HG03442 (cell line): ENCODE measurements around the gene NAV3.

Source experiments
- ATAC-seq: cut with Tn5 transposase; IDR thresholded peaks from one replicate; pipeline ENCODE4 v1.9.1; 2021; ENCODE audit warnings: mild to moderate bottlenecking, moderate library complexity; ENCODE audit not compliant: unreplicated experiment

The NAV3 gene, protein sequence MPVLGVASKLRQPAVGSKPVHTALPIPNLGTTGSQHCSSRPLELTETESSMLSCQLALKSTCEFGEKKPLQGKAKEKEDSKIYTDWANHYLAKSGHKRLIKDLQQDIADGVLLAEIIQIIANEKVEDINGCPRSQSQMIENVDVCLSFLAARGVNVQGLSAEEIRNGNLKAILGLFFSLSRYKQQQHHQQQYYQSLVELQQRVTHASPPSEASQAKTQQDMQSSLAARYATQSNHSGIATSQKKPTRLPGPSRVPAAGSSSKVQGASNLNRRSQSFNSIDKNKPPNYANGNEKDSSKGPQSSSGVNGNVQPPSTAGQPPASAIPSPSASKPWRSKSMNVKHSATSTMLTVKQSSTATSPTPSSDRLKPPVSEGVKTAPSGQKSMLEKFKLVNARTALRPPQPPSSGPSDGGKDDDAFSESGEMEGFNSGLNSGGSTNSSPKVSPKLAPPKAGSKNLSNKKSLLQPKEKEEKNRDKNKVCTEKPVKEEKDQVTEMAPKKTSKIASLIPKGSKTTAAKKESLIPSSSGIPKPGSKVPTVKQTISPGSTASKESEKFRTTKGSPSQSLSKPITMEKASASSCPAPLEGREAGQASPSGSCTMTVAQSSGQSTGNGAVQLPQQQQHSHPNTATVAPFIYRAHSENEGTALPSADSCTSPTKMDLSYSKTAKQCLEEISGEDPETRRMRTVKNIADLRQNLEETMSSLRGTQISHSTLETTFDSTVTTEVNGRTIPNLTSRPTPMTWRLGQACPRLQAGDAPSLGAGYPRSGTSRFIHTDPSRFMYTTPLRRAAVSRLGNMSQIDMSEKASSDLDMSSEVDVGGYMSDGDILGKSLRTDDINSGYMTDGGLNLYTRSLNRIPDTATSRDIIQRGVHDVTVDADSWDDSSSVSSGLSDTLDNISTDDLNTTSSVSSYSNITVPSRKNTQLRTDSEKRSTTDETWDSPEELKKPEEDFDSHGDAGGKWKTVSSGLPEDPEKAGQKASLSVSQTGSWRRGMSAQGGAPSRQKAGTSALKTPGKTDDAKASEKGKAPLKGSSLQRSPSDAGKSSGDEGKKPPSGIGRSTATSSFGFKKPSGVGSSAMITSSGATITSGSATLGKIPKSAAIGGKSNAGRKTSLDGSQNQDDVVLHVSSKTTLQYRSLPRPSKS (N-terminal part only)

DNA sequence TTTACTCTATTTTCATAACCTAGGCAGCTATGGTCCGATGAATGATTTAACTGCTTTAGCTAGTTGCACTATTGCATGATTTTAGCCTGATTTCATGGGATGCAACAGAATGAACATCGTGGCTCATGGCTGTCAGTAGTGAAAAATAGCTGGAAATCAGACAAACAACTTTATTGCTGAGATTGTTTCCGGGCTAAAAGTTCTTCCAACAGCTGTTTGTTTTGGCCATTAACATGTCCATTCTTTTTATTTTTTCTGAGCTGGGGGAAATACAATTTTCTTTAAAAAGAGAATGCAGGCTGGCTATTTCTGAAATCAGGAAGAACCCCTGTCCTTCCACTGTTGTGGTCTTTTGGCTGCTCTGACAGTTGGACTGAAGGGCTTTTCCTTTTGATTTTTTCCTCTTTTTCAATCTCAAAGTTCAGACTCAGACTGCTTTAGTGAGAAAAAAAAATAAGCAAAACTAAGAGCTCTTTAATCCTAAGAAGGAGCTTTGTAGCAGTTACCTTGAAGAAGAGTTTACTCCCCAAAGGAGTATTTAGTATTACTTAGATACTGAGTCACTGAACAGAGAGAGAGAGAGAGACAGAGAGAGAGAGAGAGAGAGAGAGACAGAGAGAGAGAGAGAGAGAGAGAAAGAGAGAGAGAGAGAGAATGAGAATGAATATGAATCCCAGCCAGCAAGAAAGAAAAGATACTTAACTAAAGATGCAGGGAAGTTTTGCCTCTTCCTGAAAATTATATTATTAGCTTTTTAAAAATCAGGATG is at the start of gene NAV3:
TSS of gene NAV3 (plus strand) at position 312 of the 769 bp plus-strand sequence. CDS start 568 bp downstream, outside the sequence.
- no peak for ATAC-seq

DNA sequence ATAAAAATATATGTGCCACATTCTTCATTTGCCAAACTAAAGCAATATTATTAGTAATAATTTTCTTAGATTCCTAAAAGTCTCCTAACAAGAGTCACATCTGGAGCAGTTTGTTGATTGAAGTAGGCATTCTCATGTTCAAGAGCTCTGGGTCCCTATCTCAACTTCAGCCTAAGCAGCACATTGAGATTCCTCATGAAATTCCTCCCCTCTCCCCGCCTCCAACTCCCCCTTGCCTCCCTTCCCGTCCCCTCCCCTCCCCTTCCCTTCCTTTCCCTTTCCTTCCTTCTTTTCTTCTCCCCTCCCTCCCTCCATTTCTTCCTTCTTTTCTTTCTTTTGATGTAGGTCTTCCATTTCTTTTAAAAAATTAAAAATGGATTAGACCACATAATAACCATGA is 48.7 kb upstream of the NAV3 start:
- ATAC-seq, result no peak

DNA sequence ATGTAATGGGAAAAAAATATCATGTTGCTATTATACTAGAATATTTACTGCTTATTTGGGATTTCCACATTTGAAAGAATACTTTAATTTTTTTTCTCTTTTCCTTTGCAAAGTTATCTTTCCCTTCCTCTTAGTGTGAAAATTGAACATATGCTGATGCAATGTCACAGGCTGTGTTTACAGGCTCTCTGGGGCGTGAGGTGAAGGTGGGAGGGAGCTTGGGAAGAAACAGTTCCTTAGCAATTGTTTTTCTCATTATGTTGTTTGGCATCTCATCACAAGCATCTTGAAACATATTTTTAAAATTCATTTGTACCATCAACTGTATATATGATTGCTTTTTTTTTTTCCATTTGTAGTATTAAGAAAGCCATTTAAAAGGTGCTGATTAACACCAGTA is 47.9 kb upstream of the NAV3 start:
- ATAC-seq, result no peak

DNA sequence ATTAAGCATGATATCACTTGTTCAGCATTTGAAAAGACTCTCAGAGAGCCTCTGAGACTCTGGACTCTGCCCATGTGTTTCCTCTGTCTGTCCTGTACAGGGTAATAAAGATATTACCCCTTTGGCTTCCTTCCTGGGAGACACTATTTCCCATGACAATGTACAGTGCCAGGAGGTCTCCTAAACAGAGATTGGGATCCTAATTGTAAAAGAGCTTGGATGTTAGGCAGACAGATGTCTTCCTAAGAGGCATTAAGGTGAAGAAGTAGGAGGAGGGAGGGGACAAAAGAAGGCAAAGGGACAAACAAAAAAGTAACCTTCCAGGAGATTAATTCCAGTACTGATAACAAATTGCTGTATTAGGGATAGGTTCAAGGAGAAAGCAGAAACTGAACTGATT is 45.5 kb upstream of the NAV3 start:
- ATAC-seq, result no peak

DNA sequence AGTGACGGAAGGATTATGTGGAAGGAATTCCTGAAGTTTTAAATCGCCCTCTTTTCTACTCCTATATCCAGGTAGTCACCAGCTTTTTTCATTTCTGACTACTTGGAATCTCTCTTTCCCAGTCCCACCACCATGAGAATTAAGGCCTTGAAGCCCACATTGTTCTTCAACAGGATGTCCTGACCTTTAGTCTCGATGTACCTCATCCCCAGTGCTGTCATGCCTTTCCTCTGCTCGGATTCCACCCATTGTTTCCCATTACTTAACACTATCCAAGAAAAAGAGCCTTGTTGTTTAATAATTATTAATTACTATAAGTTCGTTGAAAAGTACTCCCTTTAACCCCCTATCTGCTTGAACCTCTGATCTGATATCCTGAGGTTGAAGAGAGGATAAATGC is 44.0 kb upstream of the NAV3 start:
- no peak for ATAC-seq

DNA sequence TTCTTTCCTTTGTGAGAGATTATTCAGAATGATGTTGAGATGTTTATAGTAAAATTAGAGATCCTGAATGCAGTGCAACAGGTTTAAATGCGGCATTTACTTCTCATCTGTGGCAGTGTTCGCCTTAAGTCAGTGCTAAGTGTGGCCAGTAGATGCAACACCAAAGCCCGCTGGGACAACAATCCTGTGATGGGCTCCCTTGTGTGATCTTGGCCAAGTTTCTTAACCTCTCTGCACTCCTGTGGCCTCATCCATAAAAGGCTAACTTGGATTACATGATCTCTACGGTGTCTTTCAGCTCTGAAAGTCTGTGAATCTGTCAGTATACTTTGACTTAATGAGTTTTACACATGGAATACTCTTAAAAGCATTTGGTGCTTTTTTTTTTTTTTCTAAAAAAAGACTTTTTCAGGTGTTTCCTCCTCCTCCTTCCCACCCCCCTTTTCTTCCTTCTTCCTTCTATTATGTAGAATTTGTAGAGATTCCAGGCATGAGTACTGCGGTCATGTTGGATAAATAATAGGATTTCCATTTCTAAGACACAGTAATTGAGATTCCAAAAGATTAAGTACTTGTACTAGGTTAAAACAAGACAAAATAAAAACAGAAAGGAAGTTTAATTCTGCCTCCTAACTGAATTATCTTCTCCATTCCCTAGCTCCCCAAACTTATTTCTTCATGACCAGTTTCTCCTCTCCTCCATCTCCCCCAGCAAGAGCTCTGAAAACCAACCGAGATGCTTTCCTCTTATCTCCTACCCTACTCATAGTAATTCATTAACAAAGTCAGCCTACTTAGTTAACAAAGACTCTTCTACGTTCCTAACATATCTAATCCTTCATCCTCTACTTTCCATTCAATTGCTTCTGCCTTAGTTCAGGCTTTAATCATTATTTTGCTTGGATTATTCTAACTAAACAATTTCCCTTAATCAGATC is 42.2 kb upstream of the NAV3 start:
- ATAC-seq, result no peak

DNA sequence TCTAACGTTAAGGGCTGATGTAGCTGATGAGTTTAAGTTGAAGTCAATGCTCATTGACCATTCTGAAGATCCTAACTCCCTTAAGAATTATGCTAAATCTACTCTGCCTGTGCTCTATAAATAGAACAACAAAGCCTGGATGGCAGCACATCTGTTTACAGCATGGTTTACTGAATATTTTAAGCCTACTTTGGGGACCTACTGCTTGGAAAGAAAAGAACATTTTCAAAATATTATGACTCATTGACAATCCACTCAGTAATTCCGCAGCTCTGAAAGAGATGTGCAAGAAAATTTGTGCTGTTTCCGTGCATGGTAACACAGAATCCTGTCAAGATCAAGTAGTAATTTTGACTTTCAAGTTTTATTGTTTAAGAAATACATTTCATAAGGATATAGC is 35.0 kb upstream of the NAV3 start:
- no peak for ATAC-seq

DNA sequence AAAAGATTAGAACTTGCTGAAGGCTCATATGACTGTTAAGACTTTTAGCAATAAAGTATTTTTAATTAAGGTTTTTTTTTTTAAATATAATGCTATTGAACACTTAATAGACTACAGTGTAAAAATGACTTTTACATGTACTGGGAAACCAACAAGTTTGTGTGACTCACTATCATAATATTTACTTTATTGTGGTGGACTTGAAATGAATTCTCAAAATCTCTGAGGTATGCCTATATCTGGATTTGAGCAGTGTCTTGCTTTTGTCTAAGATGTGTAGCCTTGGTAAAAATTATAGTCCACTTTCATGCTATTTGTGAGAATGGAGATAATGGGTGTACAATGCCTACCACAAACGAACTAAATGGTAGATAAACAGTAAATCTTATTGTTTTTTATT is 33.9 kb upstream of the NAV3 start:
- no peak for ATAC-seq

DNA sequence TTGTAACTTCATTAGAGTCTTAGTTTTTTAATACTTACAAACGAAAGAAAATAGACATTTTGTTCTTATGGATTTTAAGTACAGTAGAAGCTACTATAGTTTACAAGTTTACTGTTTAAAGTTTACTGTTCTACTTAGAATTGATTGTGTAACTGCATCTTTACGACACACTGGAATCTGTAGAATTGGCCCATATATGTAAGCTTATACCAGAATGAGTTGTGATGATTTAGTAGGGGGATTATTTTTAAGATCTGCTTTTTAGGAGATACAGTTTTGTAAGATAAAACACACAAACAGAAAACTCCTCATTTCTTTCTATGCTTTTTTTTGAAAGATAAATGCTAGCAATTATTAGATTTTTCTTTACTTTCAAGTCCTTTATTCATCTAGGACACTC is 30.2 kb upstream of the NAV3 start:
- no peak for ATAC-seq

DNA sequence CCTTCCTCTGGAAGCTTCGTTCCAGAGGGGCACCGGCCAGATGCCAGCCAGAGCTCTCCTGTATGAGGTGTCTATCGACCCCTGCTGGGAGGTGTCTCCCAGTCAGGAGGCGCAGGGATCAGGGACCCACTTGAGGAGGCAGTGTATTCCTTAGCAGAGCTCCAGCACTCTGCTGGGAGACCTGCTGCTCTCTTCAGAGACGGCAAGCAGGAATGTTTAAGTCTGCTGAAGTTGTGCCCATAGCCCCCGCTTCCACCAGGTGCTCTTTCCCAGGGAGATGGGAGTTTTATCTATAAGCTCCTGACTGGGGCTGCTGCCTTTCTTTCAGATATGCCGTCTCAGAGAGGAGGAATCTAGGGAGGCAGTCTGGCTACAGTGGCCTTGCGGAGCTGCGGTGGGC is 22.2 kb upstream of the NAV3 start:
- no peak for ATAC-seq

DNA sequence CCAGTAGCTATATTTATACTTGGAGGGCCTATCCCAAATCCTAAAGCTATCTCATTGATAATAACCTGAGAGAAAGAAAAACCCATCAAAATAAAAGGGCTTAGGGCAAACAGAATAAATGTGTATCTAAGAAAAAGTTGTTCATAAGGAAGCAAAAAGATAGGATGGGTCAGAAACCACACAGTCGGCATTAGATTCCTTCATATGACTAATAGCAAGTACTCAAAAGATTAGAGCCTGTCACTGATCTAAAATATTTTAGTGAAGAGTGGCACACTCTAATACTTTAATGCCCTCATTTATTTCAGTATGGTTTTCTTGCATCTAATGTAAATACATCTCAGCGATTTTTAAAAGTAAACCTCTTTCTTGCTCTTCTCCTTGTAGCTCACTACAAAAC is 17.1 kb upstream of the NAV3 start:
- no peak for ATAC-seq

DNA sequence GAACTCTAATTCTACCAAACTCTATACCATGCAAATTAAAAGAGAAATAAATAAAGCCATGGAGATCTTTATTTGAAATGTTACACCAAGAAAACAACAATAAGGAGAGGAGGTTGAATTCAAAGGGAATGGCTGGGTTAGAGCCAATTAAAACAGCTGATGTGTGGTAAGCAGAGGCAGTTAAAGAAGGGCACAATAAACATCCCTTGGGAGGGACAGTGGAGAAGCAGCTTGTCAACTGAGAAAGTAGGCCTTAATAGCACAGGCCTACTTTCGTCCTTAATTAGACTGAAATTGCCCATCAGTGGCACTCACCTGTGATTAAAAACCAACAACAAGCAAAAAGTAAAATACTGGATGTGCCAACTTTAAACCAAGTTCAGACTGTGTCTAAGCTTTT is 16.3 kb upstream of the NAV3 start:
- no peak for ATAC-seq

DNA sequence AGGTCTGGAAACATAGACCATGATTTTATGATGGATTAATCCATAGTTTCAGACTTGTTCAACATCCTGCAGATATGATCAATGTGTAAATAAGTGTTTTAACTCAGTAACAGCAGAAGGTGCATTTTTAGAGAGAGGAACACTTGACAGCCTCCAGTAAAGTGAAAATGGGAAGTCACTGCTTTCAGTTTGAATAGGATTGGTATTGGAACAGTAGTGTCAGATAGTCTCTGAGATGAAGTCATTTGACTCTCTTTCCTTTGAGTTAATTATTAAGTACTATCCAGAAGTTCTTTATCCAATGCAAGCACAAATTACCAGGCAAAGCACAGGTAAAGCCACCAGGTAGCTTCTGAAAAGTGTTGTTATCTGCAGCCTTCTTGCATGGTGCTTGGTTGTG is 14.5 kb upstream of the NAV3 start:
- peak; percentile 90 for ATAC-seq

DNA sequence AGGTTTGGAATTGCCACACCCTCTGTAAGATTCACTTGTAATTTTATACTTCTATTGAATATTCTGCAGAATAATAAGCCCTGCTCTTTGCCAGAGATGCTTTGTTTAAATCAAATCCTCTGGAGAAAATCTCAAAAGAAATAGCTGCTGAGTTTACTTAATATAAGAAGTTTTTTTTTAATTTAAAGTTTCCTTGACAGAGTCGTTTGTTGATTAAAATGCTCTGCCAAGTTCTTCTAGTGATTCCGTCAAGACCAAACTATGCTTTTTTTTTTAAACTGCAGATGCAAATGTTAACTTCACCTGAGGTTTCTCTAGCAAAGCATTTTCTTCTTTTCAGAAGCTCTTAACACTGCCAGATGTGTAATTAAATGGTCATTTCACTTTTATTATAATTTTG is 13.4 kb upstream of the NAV3 start:
- ATAC-seq, result no peak

DNA sequence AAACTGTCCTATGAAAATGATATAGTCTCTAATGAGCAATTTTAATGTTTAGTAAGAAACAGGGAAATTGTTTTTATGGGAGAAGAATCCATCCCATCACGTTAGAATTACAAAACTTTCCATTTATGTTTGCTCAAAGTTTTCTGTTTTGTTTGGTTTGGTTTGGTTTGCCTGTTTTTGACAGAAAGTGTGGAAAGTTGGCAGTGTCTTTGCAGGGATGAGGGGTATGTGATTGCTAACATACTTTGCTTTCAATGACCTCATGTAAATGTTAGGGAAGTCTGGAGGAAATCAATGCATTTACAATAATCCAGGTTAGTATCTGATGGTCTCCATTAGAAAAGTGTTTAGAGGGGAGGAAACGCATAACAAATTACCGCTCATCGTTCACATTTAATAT is 12.3 kb upstream of the NAV3 start:
- no peak for ATAC-seq

DNA sequence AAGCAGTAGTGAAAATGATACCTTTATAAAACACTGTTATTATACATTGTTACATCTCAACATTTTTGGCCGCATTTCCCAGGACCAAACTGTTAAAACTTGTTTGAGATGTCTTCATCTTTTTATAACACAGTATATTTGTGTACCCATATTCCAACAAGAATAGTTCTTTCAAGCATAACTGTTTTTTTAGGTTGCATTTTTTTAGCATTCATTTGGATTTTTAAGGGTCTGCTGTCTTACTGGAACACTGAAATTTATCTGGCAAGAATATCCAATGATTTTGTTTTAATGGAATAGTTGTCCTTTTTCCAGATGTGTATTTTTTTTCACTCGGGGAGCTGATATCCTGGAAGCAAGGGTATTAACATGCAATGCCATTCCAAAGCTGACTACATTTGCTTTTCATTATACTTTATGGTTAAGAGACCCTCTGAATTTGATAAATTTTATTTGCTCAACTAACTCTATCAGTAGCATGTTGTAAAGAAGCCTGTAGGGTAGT is 8.9 kb upstream of the NAV3 start:
- ATAC-seq, result no peak

DNA sequence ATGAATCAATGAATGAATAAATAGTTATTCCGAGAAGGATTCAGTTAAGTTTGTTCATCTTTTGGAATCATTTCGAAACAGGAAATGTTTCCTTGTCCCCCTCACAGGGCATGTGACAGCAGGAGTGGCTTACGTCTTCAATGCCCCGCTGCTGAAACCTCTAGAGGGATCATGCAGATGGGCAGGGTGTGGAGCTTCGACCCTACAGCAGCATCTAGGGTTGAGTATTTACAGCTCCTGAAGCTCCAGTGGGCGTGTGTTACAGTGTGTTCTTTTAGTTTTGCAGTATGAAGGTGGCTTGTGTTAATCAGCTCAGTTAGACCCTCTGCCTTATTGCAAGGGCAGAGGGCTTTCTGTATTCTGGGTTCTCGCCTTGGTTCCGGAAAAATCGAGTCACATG is 2.6 kb downstream of the NAV3 start:
- no peak for ATAC-seq

DNA sequence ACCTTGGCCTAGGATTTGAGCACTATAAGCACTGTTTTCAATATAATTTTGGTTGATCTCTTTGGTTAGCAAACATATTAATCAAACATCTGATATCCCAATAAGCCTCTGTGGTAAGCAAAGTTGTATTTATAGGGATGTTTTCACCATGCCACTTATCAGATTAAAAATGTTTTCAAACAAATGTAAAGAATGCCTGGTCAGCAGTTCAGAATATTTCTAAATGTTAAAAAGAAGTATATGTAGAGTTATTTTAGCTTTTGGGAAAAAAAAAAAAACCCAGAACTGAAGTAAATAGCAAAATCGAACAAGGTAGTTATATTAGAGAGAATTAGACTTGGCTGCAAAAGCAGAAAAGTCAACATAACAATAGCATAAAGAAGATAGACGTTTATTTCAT is 3.9 kb downstream of the NAV3 start:
- no peak for ATAC-seq

DNA sequence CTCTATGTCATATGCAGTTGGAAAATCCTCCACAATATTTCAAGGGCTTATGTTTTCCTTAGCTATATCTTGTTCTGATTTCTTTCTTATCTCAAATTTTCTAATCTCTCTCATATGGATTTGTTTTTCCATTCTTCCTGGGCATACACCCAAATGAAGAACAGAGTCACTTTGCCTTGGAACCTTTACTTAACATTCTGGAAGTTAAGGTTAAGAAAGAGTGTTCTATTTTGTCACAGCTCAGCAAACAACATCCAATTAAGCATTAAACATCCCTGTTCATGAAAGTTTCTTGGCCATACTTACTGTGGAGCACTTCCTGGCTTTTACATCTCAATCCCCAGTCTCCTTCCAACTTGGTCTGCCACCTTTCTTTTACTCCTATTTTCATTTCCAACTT is 5.3 kb downstream of the NAV3 start:
- no peak for ATAC-seq

DNA sequence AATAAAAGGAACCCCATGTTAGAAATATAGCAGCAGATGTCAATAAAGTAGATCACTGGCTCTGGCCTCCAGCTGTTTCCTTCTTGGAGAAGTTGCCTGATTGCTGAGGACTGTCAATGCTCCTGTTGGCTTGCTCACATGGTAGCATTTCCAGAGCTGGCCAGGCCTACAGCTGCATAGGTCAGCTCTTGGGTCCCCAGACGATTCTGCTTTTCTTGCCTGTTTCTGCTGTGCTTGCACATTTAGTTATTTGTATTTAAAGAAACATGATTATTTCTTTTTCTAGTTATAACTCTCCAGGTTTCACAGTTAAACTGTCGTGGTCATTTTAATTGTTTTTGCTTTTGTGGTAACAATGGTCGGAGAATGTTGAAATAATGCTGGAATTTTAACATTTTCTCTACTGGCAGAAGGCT is 7.2 kb downstream of the NAV3 start:
- ATAC-seq, result no peak
